Left ventricle myocardium inferior (tissue), 1 donor: Measurements from ENCODE around the gene PLEKHN1. TPM values are rescaled to one million over a fixed set of nuclear protein-coding genes. Genes with fewer than 3 reads are reported as not detected.
A peak's percentile ranks its signal among the peaks of the same experiment; 100 is the strongest.

Source experiments
- DNase-seq: peaks from one replicate; pipeline ENCODE4 v3.0.0-alpha.2; 2020
- H3K27ac ChIP-seq: fragments of 200-600 bp; replicated peaks from 2 replicates; pipeline ENCODE4 v1.8.0; 2021
- H3K27me3 ChIP-seq: fragments of 200-600 bp; 2 replicates; pipeline ENCODE4 v1.8.0; 2021; ENCODE audit warnings: low read depth
- H3K36me3 ChIP-seq: fragments of 200-600 bp; 2 replicates; pipeline ENCODE4 v1.8.0; 2021
- H3K4me1 ChIP-seq: fragments of 200-600 bp; 2 replicates; pipeline ENCODE4 v1.8.0; 2021
- H3K4me3 ChIP-seq: fragments of 200-600 bp; 2 replicates; pipeline ENCODE4 v1.8.0; 2021; ENCODE audit warnings: mild to moderate bottlenecking, moderate library complexity
- H3K9me3 ChIP-seq: fragments of 200-600 bp; replicated peaks from 2 replicates; pipeline ENCODE4 v1.8.0; 2021
- CTCF ChIP-seq: fragments of 200-600 bp; IDR thresholded peaks from 2 replicates; pipeline ENCODE4 v1.8.0; 2021; ENCODE audit warnings: antibody characterized with exemption, mild to moderate bottlenecking, borderline replicate concordance
- intact Hi-C: fragments of 100-400 bp; cut with micrococcal nuclease; formaldehyde crosslinking; loops from one replicate; pipeline ENCODE4 v1.11.0; 2022
- total RNA-seq: library from RNA; stranded (reverse); fragmentation: NEBNext Ultra II Directional; extraction: Animal tissue kit (Norgen Biotek cat#: 25700); gene quantifications from one replicate; pipeline ENCODE4 v1.2.1, GENCODE V29; 2021
- donor health status: DM: no; HTN: yes; CAD: no; lungs with severe emphysema.

The PLEKHN1 gene
- total RNA-seq, 1 donor from 2014 or later, result not detected

GRCh38 chr1:950881-951280 is 15.4 kb upstream of the PLEKHN1 start:
- Histone ChIP-seq H3K4me1 (no peaks in the 10 kb centered on the region), H3K4me3 (no peak overlapping the region), H3K27ac (no peak overlapping the region), H3K36me3 (peaks cover 99% of the 10 kb centered on the region), H3K9me3 (no peaks in the 10 kb centered on the region), H3K27me3 (no peaks in the 10 kb centered on the region)
- intact Hi-C loops, result no loop called here
- no peak for TF ChIP-seq CTCF
- DNase-seq, result no peak

DNA sequence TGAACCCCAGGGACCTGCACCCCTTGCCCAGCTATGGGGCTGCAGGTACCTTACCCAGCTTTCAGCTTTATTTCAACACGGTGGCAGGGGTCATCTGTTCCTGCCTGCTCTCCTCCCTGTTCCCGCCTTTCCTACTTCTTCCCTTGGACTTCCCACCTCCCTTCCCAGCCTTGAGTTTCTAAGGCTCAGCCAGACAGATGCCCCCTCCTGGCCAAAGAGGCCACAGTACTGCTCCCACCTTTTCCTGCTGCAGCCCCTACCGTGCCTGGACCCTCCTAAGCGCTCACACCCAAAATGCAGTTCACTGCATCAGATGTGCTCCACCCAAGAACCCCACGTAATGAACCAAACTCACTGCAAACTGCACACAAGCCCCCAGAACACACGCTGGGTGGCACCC is 14.9 kb upstream of the PLEKHN1 start:
- Histone ChIP-seq H3K4me3 (no peak overlapping the region), H3K9me3 (no peaks in the 10 kb centered on the region), H3K36me3 (peaks cover 99% of the 10 kb centered on the region), H3K4me1 (no peaks in the 10 kb centered on the region), H3K27me3 (no peaks in the 10 kb centered on the region), H3K27ac (no peak overlapping the region)
- TF ChIP-seq CTCF, result peak; percentile 22
- intact Hi-C loops, result no loop called here
- no peak for DNase-seq

GRCh38 chr1:952201-952600 is 14.1 kb upstream of the PLEKHN1 start:
- Histone ChIP-seq H3K4me3 (no peak overlapping the region), H3K9me3 (no peaks in the 10 kb centered on the region), H3K27ac (no peak overlapping the region), H3K36me3 (peaks cover 99% of the 10 kb centered on the region), H3K4me1 (peaks cover 5% of the 10 kb centered on the region), H3K27me3 (no peaks in the 10 kb centered on the region)
- intact Hi-C loops, result no loop called here
- TF ChIP-seq CTCF, result no peak
- DNase-seq, result no peak

GRCh38 chr1:952603-953002 is 13.7 kb upstream of the PLEKHN1 start:
- TF ChIP-seq CTCF, result no peak
- H3K36me3 ChIP-seq, result peaks cover 96% of the 10 kb centered on the region
- H3K4me1 ChIP-seq, result peaks cover 9% of the 10 kb centered on the region
- no peak overlapping the region for H3K4me3 ChIP-seq
- H3K27me3 ChIP-seq, result no peaks in the 10 kb centered on the region
- intact Hi-C loops, result no loop called here
- H3K27ac ChIP-seq, result no peak overlapping the region
- H3K9me3 ChIP-seq, result no peaks in the 10 kb centered on the region
- DNase-seq, result no peak

DNA sequence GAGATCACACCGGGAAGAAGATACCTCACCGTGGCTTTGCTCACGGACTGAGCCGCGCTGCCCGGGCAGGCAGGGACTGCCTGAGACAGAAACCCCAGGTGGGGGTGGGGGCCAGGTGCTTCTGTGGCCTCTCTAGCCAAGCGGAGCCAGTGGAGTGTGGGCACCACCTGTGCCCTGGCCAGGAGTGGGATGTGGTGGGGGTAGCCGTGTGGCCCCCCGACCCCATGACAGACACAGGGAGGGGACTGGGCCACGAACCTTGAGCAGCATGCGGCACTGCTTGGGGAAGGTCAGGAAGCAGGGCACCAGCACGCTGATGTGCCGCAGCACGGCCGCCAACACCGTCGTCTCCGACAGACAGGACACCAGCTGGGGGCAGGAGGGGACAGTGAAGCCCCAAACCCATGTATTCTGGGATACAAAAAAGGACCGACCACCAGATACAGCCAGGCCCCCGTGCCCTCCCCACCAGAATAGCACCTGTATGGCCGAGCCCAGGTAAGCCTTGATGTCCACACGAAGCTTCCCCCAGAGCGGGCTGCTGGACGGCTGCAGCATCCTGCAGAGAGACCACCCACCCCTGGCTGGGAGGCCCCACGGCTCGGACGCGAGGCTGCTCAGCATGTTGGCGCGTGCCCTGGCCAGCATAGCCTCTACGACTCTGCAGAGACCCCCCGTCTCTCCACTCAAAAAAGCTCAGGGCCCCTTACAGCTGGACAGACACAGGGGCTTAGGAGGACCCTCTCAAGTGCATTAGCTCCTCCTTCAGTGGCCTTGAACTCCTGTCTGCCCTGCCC is 12.6 kb upstream of the PLEKHN1 start:
- no peaks in the 10 kb centered on the region for H3K27me3 ChIP-seq
- no peak for DNase-seq
- no peak overlapping the region for H3K27ac ChIP-seq
- H3K4me1 ChIP-seq, result peaks cover 20% of the 10 kb centered on the region
- TF ChIP-seq CTCF, result no peak
- intact Hi-C loops, result no loop called here
- peaks cover 86% of the 10 kb centered on the region for H3K36me3 ChIP-seq
- H3K4me3 ChIP-seq, result no peak overlapping the region
- H3K9me3 ChIP-seq, result no peaks in the 10 kb centered on the region
